Loucy (cell line): ENCODE data around the gene C15orf62.

Source experiments
- H2AFZ ChIP-seq: fragments of 200-600 bp; sonication (generic); 2 replicates; pipeline ENCODE4 v1.6.0; 2016; ENCODE audit warnings: antibody characterized with exemption, mild to moderate bottlenecking, low read length, moderate library complexity
- H3F3A ChIP-seq: fragments of 200-600 bp; 2 replicates; pipeline ENCODE4 v1.6.0; 2016; ENCODE audit warnings: antibody characterized with exemption, low read depth, mild to moderate bottlenecking
- H3K27me3 ChIP-seq: fragments of 200-600 bp; sonication (generic); 2 replicates; pipeline ENCODE4 v1.6.1; 2014; ENCODE audit warnings: low read length, mild to moderate bottlenecking; ENCODE audit not compliant: insufficient read depth, poor library complexity, severe bottlenecking
- H3K36me3 ChIP-seq: fragments of 200-600 bp; sonication (generic); 2 replicates; pipeline ENCODE4 v1.6.1; 2016; ENCODE audit warnings: low read length; ENCODE audit not compliant: insufficient read depth
- H3K4me1 ChIP-seq: fragments of 200-600 bp; sonication (generic); 2 replicates; pipeline ENCODE4 v1.5.1; 2014; ENCODE audit warnings: low read length, mild to moderate bottlenecking; ENCODE audit not compliant: insufficient read depth, poor library complexity, severe bottlenecking
- H3K4me2 ChIP-seq: fragments of 200-600 bp; sonication (generic); 2 replicates; pipeline ENCODE4 v1.6.0; 2014; ENCODE audit warnings: antibody characterized with exemption, low read length, low read depth, mild to moderate bottlenecking; ENCODE audit not compliant: poor library complexity, severe bottlenecking
- H3K4me3 ChIP-seq: fragments of 200-600 bp; sonication (generic); 2 replicates; pipeline ENCODE4 v1.5.1; 2014; ENCODE audit warnings: low read length, mild to moderate bottlenecking, mixed read lengths; ENCODE audit not compliant: poor library complexity, severe bottlenecking
- H3K79me2 ChIP-seq: fragments of 200-600 bp; sonication (generic); 2 replicates; pipeline ENCODE4 v1.6.1; 2014; ENCODE audit warnings: low read length; ENCODE audit not compliant: insufficient read depth
- H3K9ac ChIP-seq: fragments of 200-600 bp; sonication (generic); 2 replicates; pipeline ENCODE4 v1.6.0; 2014; ENCODE audit warnings: mild to moderate bottlenecking, low read depth, low read length, moderate library complexity; ENCODE audit not compliant: poor library complexity, severe bottlenecking
- H3K9me2 ChIP-seq: fragments of 200-600 bp; sonication (generic); replicated peaks from 2 replicates; pipeline ENCODE4 v1.6.1; 2016; ENCODE audit warnings: low read depth, low read length, mixed read lengths
- H3K9me3 ChIP-seq: fragments of 200-600 bp; sonication (generic); 2 replicates; pipeline ENCODE4 v1.6.1; 2014; ENCODE audit warnings: mild to moderate bottlenecking, antibody characterized with exemption, low read length, low read depth; ENCODE audit not compliant: insufficient read depth
- H4K20me1 ChIP-seq: fragments of 200-600 bp; sonication (generic); 2 replicates; pipeline ENCODE4 v1.6.0; 2014; ENCODE audit warnings: antibody characterized with exemption, low read length, mild to moderate bottlenecking; ENCODE audit not compliant: insufficient read depth, poor library complexity, severe bottlenecking
- CTCF ChIP-seq: fragments of 200-600 bp; sonication (generic); conservative IDR thresholded peaks from 2 replicates; pipeline ENCODE4 v1.5.1; 2014; ENCODE audit warnings: mild to moderate bottlenecking, antibody characterized with exemption, low read length
- EZH2phosphoT487 ChIP-seq: fragments of 200-600 bp; IDR thresholded peaks from 2 replicates; pipeline ENCODE4 v1.6.1; 2018; ENCODE audit warnings: antibody characterized with exemption, mild to moderate bottlenecking, moderate library complexity, borderline replicate concordance

Gene C15orf62

GRCh38 chr15:40812721-40813425 lies 43.1 kb downstream of the C15orf62 start:
- H2AFZ ChIP-seq, result no peak overlapping the region
- H3K9me2 ChIP-seq, result no peaks in the 10 kb centered on the region
- no peaks in the 10 kb centered on the region for H3K27me3 ChIP-seq
- H3F3A ChIP-seq, result no peaks in the 10 kb centered on the region
- H3K4me1 ChIP-seq, result peaks cover 10% of the 10 kb centered on the region
- no peaks in the 10 kb centered on the region for H4K20me1 ChIP-seq
- H3K9me3 ChIP-seq, result no peaks in the 10 kb centered on the region
- peaks cover 6% of the 10 kb centered on the region; the same call in 1 of the 2 replicates for H3K79me2 ChIP-seq
- no peaks in the 10 kb centered on the region for H3K36me3 ChIP-seq
- TF ChIP-seq CTCF (no peak), EZH2phosphoT487 (no peak)
- H3K4me3 ChIP-seq, result no peak overlapping the region
- no peak overlapping the region for H3K9ac ChIP-seq
- no peak overlapping the region for H3K4me2 ChIP-seq

GRCh38 chr15:40815042-40815698 lies 45.4 kb downstream of the C15orf62 start:
- H3F3A ChIP-seq, result no peaks in the 10 kb centered on the region
- no peak overlapping the region for H3K4me2 ChIP-seq

GRCh38 chr15:40819048-40819447 lies 49.3 kb downstream of the C15orf62 start:
- Histone ChIP-seq H3K79me2 (no peaks in the 10 kb centered on the region), H3K9me3 (no peaks in the 10 kb centered on the region), H3K36me3 (no peaks in the 10 kb centered on the region), H2AFZ (no peak overlapping the region), H3K4me2 (no peak overlapping the region), H4K20me1 (no peaks in the 10 kb centered on the region), H3K27me3 (no peaks in the 10 kb centered on the region), H3K4me3 (no peak overlapping the region), H3K9ac (no peak overlapping the region), H3F3A (no peaks in the 10 kb centered on the region), H3K4me1 (no peaks in the 10 kb centered on the region), H3K9me2 (no peaks in the 10 kb centered on the region)
- TF ChIP-seq CTCF (no peak), EZH2phosphoT487 (no peak)

More at GRCh38 chr15:40815042-40815698, 45.4 kb downstream of the C15orf62 start:
- no peaks in the 10 kb centered on the region for H3K9me3 ChIP-seq
- no peaks in the 10 kb centered on the region for H3K79me2 ChIP-seq
- no peaks in the 10 kb centered on the region for H3K27me3 ChIP-seq
- no peaks in the 10 kb centered on the region for H3K9me2 ChIP-seq
- no peak overlapping the region for H3K4me3 ChIP-seq
- no peak overlapping the region for H3K9ac ChIP-seq
- no peak for TF ChIP-seq EZH2phosphoT487
- TF ChIP-seq CTCF, result no peak
- no peaks in the 10 kb centered on the region for H3K4me1 ChIP-seq
- no peaks in the 10 kb centered on the region for H3K36me3 ChIP-seq
- no peaks in the 10 kb centered on the region for H4K20me1 ChIP-seq
- H2AFZ ChIP-seq, result no peak overlapping the region
